Naive B cell (primary cell): Measurements from ENCODE around the gene PRKCE. TPM values are rescaled to one million over a fixed set of nuclear protein-coding genes. Genes with fewer than 3 reads are reported as not detected.

Experiments used
- ATAC-seq, 2 donors: fragments of 150-1000 bp; cut with Tn5 transposase; 2 replicates each; pipeline ENCODE4 v1.10.0; 2021; ENCODE audit warnings: low read depth in 2 of 2, mild to moderate bottlenecking in 2 of 2, moderate library complexity in 2 of 2
- DNase-seq: peaks from one replicate; pipeline ENCODE4 v3.0.0; 2022
- H3K27ac Mint-ChIP-seq, 6 donors: one replicate each; pipeline ENCODE4 v1.8.0; 2020 to 2022; ENCODE audit warnings: mild to moderate bottlenecking in 6 of 6, mixed read lengths in 6 of 6, moderate library complexity in 5 of 6, inconsistent platforms in 2 of 6
- H3K27me3 Mint-ChIP-seq, 3 donors: one replicate each; pipeline ENCODE4 v1.8.0; 2021 to 2022; ENCODE audit warnings: mixed read lengths in 3 of 3, mild to moderate bottlenecking in 1 of 3
- H3K36me3 Mint-ChIP-seq, 2 donors: one replicate each; pipeline ENCODE4 v1.8.0; 2020 to 2022; ENCODE audit warnings: mixed read lengths in 2 of 2, inconsistent platforms in 1 of 2, mild to moderate bottlenecking in 1 of 2
- H3K4me1 Mint-ChIP-seq, 3 donors: one replicate each; pipeline ENCODE4 v1.8.0; 2020 to 2022; ENCODE audit warnings: mixed read lengths in 3 of 3, inconsistent platforms in 1 of 3, mild to moderate bottlenecking in 1 of 3, moderate library complexity in 1 of 3
- H3K4me3 Mint-ChIP-seq, 8 donors: one replicate each; pipeline ENCODE4 v1.8.0; 2020 to 2022; ENCODE audit warnings: mild to moderate bottlenecking in 8 of 8, mixed read lengths in 8 of 8, moderate library complexity in 8 of 8, inconsistent platforms in 2 of 8
- H3K9me3 Mint-ChIP-seq, 7 donors: one replicate each; pipeline ENCODE4 v1.8.0; 2020 to 2022; ENCODE audit warnings: mixed read lengths in 7 of 7, mild to moderate bottlenecking in 5 of 7, inconsistent platforms in 2 of 7, moderate library complexity in 1 of 7
- polyA plus RNA-seq, 6 donors: library from polyadenylated mRNA; unstranded; fragments of 300-500 nt; fragmentation: Illumina TruSeq; gene quantifications; one replicate each; pipeline ENCODE4 v1.2.3, GENCODE V29; 2021; ENCODE audit warnings: low read depth in 6 of 6

Gene PRKCE
- polyA plus RNA-seq, 6 donors from 2014 or later = 14.8 to 33.3 (median 23.2) TPM

DNA sequence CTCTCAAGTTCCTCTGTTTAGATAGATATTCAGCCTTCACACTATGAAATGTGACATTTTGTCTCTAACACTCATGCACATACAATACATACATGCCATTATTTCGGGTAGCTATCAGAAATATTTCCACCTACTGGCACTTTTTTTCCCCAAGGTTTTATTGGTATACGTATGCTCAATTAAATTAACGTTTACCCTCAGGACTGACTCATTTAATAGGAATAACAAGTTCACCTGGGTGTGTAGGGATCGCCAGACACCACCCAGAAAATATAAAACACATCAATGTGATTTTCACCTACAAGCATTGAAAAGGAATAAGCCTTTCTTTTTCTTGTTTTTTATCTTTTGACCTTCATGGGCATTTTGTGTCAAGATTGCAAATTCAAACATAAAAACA lies 507.2 kb downstream of the PRKCE start:
- no peaks in the 10 kb centered on the region for H3K27me3 Mint-ChIP-seq
- H3K4me3 Mint-ChIP-seq = no peak overlapping the region
- no peaks in the 10 kb centered on the region for H3K9me3 Mint-ChIP-seq
- peaks cover 0 to 17% (median 9%) of the 10 kb centered on the region in 3 donors for H3K4me1 Mint-ChIP-seq
- ATAC-seq (no peak), DNase-seq (no peak)
- H3K36me3 Mint-ChIP-seq = peaks cover 27 to 58% of the 10 kb centered on the region in 2 donors
- H3K27ac Mint-ChIP-seq = no peak overlapping the region

DNA sequence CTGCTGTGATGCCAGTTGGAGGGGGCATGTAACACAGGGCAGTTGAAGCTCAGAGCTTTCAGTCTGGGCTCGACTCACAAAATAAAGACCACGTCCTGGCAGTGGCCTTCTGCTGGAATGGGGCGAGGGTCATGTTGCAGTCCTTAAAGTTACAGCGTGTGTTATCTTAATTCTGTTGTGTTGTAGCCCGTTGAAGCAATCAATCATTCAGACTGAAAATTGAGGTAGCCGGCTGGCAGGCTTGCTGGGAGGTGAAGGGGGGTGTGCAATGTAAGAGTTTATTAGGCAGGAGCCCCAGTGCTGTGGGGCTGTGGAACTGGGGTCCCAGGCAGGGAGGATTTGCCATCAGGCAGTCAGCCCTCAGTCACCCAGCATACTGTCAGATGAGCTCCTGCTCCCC lies 508.9 kb downstream of the PRKCE start:
- ATAC-seq = no peak
- DNase-seq = no peak
- H3K9me3 Mint-ChIP-seq = no peaks in the 10 kb centered on the region
- no peak overlapping the region for H3K27ac Mint-ChIP-seq
- peaks cover 0 to 16% (median 9%) of the 10 kb centered on the region in 3 donors for H3K4me1 Mint-ChIP-seq
- H3K27me3 Mint-ChIP-seq = no peaks in the 10 kb centered on the region
- peaks cover 34 to 62% of the 10 kb centered on the region in 2 donors for H3K36me3 Mint-ChIP-seq
- H3K4me3 Mint-ChIP-seq = no peak overlapping the region

DNA sequence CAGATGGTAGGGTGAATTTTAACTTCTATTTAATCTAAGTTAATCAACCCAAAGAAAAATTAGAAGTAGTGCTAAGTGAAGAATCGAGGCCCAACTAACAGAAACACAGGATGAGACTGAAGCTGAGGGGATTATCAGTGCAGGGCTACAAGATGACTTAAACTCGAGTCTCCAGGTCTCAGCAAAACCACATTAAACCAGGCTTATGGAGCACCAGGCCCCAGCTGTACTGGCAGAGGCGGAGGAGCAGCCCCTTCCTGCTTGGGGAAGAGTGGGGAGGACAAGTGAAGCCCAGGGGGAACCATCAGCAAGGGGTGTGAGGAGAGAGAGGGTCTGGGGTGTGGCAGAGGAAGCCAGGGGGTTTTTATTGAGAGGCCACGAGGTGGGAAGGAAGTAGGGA lies 509.8 kb downstream of the PRKCE start:
- Mint-ChIP-seq H3K4me3 (no peak overlapping the region), H3K27ac (peak overlapping the region in 3 of 6 donors; percentile 27 to 83 (median 28)), H3K4me1 (peaks cover 0 to 11% (median 9%) of the 10 kb centered on the region in 3 donors), H3K27me3 (no peaks in the 10 kb centered on the region), H3K36me3 (peaks cover 25 to 59% of the 10 kb centered on the region in 2 donors), H3K9me3 (no peaks in the 10 kb centered on the region)
- no peak for ATAC-seq
- no peak for DNase-seq

DNA sequence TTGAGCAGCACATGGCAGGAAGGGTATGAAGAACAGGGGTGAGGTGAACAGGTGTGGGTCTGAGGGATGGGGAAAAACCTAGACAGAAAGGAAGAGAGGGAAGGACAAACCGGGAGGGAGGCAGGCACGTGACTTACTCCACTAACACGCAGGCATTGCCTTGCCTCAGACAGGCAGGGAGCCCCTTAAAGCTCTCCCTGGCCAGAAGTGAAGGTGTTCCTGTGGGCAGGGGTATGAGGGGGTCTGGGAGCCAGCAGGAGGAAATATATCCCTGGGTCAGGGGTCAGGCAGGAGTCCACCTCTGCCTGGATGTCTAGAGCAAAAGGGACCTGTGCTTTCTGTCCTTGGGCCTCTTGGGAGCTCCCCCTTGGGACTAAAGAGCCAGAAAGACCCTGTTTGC lies 510.4 kb downstream of the PRKCE start:
- no peaks in the 10 kb centered on the region for H3K27me3 Mint-ChIP-seq
- peaks cover 25 to 53% of the 10 kb centered on the region in 2 donors for H3K36me3 Mint-ChIP-seq
- ATAC-seq (no peak), DNase-seq (no peak)
- H3K4me1 Mint-ChIP-seq = peaks cover 0 to 11% (median 9%) of the 10 kb centered on the region in 3 donors
- H3K4me3 Mint-ChIP-seq = no peak overlapping the region
- peak overlapping the region in 3 of 6 donors; percentile 28 to 90 (median 40) for H3K27ac Mint-ChIP-seq
- no peaks in the 10 kb centered on the region for H3K9me3 Mint-ChIP-seq

DNA sequence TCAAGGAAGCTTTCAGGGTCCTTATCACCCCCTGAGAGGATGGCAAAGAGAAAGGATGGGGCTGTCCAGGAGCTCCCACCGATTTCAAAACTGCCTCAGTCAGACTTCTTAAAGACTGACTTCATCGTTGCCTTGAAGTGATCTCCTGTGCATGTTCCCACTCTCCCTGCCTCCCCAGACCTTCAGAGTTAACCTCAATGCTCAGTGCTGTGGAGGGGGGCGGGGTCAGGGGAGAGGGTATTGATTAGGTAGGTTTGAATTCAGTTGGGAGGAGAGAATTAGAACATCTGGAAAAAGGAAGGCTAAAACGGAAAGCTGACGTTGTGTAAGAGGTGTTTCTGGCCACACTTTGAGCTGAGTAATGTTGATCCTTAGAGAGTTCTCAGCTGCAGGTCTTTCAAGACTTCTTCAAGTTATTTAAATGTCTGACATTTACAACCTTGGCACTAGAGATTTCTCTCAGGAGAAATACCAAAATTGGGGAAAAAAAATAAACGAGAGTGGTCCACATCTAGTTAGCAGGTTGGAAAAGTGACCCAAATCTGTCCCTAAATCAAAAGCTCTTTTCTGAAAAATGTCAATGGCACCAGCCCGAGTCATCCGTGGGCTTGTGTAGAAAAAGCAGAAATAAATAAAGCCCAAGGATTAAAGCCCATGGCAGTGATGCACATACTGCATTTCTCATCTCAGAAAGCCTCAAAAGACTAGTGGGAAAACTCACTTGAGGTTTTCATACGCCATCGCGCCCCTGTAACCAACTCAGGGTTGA lies 511.0 kb downstream of the PRKCE start:
- no peak overlapping the region for H3K4me3 Mint-ChIP-seq
- DNase-seq = no peak
- H3K36me3 Mint-ChIP-seq = peaks cover 25 to 47% of the 10 kb centered on the region in 2 donors
- H3K27ac Mint-ChIP-seq = peak overlapping the region in 1 of 6 donors; percentile 57
- no peaks in the 10 kb centered on the region for H3K9me3 Mint-ChIP-seq
- ATAC-seq = no peak
- no peaks in the 10 kb centered on the region for H3K27me3 Mint-ChIP-seq
- H3K4me1 Mint-ChIP-seq = peaks cover 0 to 9% (median 7%) of the 10 kb centered on the region in 3 donors

DNA sequence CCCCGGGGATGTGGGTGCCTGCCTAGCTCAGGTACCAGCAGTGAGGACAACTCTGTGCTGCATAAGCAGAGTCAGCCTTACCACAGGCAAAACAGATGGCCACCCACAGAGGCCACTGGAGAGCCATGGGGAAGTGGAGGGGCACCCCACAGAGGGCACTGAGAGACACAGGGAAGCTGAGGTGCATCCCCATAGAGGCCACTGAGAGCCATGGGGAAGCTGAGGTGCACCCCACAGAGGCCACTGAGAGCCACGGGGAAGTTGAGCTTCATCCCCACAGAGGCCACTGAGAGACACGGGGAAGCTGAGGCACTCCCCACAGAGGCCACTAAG lies 511.6 kb downstream of the PRKCE start:
- H3K27me3 Mint-ChIP-seq = no peaks in the 10 kb centered on the region
- no peak overlapping the region for H3K4me3 Mint-ChIP-seq
- peaks cover 27 to 43% of the 10 kb centered on the region in 2 donors for H3K36me3 Mint-ChIP-seq
- H3K27ac Mint-ChIP-seq = peak overlapping the region in 1 of 6 donors; percentile 57
- DNase-seq (no peak), ATAC-seq (no peak)
- H3K4me1 Mint-ChIP-seq = peaks cover 0 to 9% (median 7%) of the 10 kb centered on the region in 3 donors
- no peaks in the 10 kb centered on the region for H3K9me3 Mint-ChIP-seq

DNA sequence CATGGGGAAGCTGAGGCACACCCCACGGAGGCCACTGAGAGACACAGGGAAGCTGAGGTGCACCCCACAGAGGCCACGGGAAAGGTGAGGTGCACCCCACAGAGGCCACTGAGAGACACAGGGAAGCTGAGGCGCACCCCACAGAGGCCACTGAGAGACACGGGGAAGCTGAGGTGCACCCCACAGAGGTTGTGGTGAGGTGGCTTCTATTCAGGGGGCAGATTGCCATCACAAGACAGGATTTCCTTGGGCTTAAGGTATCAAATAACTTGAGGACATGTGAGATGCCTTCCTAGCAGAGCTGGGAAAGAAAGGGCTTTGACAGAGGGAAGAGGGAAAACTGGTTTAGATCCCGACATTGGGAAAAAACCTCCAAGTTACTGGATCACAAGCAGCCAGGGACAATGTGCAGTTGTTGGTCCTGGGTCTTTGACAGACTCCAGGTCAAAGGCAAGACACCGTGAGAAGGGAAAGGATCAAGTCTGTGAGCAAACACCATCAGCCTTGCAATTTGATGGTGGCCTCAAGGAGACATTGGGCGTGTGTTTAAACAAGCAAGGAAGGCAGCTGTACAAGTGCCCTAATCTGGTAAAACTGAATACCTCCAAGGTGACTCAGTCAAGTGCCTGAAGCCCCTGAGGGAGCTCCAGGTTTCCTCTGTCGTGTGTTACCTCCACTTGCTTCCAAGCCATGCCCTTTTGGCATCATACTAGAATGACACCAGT lies 512.5 kb downstream of the PRKCE start:
- peak overlapping the region in 1 of 8 donors; percentile 42 for H3K4me3 Mint-ChIP-seq
- H3K27ac Mint-ChIP-seq = no peak overlapping the region
- ATAC-seq (no peak), DNase-seq (no peak)
- H3K4me1 Mint-ChIP-seq = peaks cover 0 to 9% (median 7%) of the 10 kb centered on the region in 3 donors
- H3K36me3 Mint-ChIP-seq = peaks cover 30 to 43% of the 10 kb centered on the region in 2 donors
- no peaks in the 10 kb centered on the region for H3K27me3 Mint-ChIP-seq
- no peaks in the 10 kb centered on the region for H3K9me3 Mint-ChIP-seq

DNA sequence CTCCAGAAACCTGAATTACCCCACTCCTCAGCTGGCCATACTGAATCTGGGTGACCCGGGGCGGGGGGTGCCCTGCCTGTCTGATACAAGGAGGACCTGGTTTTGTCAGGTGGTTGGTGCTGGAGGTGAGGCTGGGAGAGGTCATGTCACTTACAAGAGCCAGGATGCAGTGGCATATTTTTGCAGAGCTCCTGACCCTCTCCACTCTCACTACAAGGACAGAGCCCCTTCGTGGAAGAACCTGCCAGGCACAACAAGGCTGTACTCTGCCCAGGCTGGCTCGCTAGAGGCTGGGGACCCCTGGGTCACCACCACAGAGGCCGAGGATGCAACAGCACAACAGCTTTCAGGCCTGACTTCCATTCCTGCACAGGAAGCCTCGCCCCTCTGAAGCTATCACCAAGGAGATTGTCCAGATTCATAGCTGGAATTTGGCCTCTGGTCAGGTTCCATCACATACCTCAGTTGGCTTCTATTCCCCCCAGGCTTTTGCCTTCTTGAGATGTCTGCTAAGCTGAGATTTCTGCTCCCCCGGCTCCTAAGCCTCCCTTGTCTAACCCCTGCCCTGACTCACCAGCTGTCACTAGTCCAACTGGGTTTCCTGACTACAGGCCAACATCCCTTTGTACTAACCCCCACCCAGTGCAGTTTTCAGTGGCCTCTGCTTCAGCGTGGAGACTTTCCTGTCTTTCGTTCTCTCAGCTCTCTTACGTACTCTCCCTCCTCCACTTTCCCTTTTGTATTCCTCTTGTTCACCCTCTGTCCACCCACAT lies 513.2 kb downstream of the PRKCE start:
- peak overlapping the region in 1 of 8 donors; percentile 42 for H3K4me3 Mint-ChIP-seq
- H3K36me3 Mint-ChIP-seq = peaks cover 30 to 36% of the 10 kb centered on the region in 2 donors
- DNase-seq (no peak), ATAC-seq (no peak)
- peak overlapping the region in 2 of 6 donors; percentile 38 to 79 for H3K27ac Mint-ChIP-seq
- no peaks in the 10 kb centered on the region for H3K9me3 Mint-ChIP-seq
- H3K4me1 Mint-ChIP-seq = peaks cover 0 to 9% (median 7%) of the 10 kb centered on the region in 3 donors
- no peaks in the 10 kb centered on the region for H3K27me3 Mint-ChIP-seq

DNA sequence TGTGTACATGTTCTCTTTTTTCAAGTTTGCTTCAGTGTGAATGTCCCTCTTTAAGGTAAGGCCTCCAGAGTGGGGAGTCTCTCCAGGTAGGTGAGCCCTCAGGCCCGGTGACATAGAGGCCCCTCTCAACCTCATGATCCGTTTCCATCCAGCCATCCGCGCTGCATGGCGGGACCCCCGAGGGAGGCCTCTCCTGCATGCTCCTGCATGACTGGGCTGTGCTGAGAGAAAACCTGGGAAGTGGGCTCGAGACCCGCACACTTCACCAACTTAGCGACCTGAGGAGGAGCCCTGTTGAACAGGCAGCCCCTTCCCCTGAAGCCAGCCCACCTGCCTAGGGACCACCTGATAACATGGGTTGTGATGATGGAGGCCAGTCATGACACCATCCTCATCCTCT lies 514.4 kb downstream of the PRKCE start:
- H3K27ac Mint-ChIP-seq = no peak overlapping the region
- peaks cover 0 to 9% (median 7%) of the 10 kb centered on the region in 3 donors for H3K4me1 Mint-ChIP-seq
- DNase-seq (no peak), ATAC-seq (no peak)
- no peak overlapping the region for H3K4me3 Mint-ChIP-seq
- H3K9me3 Mint-ChIP-seq = no peaks in the 10 kb centered on the region
- no peaks in the 10 kb centered on the region for H3K27me3 Mint-ChIP-seq
- peaks cover 28 to 33% of the 10 kb centered on the region in 2 donors for H3K36me3 Mint-ChIP-seq

DNA sequence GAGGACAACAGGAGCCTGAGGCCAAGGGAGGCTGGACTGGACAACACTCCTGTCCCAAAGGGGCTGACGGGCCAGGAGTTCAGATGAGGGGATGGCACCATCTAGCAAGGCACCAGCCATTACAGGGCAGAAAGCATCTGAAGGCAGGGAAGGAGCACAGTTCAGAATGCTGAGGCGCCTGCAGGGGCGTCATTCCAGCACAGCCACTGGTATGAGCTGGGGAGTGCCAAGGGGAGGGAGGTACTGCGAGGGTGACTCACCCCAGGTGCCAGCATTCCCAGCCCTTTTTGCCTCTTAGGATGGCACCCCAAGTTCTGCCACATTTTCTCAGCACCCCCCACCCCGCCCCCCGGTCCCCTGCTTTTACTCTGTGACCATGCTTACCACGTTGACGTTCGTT lies 515.9 kb downstream of the PRKCE start:
- H3K9me3 Mint-ChIP-seq = no peaks in the 10 kb centered on the region
- DNase-seq = no peak
- H3K4me3 Mint-ChIP-seq = no peak overlapping the region
- no peak for ATAC-seq
- no peak overlapping the region for H3K27ac Mint-ChIP-seq
- H3K27me3 Mint-ChIP-seq = no peaks in the 10 kb centered on the region
- H3K36me3 Mint-ChIP-seq = peaks cover 18 to 20% of the 10 kb centered on the region in 2 donors
- H3K4me1 Mint-ChIP-seq = no peaks in the 10 kb centered on the region

DNA sequence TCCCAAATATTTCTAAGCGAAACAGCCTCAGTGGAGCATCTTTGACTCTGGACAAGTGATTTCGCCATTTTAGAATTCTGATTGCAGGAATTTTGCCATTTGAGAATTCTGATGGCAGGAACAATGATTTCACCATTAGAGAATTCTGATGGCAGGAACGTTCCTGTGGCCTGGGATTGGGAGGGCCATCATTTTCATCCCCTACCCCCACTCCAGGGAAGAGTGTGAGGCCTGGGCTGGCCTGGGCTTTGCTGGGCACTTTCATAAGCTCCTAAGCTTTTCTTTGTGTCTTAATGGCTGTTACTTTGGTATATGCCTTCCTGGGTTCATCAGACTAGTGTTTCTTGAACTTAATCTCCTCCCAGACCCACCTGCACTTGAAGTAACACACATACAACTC lies 516.4 kb downstream of the PRKCE start:
- peak overlapping the region in 1 of 8 donors; percentile 47 for H3K4me3 Mint-ChIP-seq
- no peak for ATAC-seq
- DNase-seq = no peak
- H3K9me3 Mint-ChIP-seq = no peaks in the 10 kb centered on the region
- no peaks in the 10 kb centered on the region for H3K4me1 Mint-ChIP-seq
- peak overlapping the region in 1 of 6 donors; percentile 68 for H3K27ac Mint-ChIP-seq
- peaks cover 14 to 15% of the 10 kb centered on the region in 2 donors for H3K36me3 Mint-ChIP-seq
- H3K27me3 Mint-ChIP-seq = no peaks in the 10 kb centered on the region

DNA sequence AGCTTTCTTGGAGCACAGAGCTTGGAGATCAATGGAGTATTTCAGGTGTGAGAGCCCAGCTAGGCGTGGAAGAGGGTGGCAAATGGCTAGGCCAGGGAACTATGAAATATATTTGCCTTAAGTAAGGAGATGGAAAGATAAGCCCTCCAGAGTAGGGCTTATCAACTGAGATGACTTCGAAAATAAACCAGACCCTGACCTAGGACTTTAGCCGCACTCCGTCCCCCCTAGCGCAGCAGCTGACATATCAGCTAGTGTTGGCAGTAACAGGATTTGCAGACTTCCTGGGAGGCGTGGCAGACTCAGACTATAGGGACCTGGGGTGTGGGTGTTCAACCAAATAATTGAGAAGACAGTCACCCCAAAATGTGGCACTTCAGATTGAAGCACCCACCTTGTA lies 518.0 kb downstream of the PRKCE start:
- peaks cover 10 to 14% of the 10 kb centered on the region in 2 donors for H3K36me3 Mint-ChIP-seq
- no peak overlapping the region for H3K4me3 Mint-ChIP-seq
- ATAC-seq = no peak
- no peaks in the 10 kb centered on the region for H3K9me3 Mint-ChIP-seq
- H3K4me1 Mint-ChIP-seq = no peaks in the 10 kb centered on the region
- no peak for DNase-seq
- no peaks in the 10 kb centered on the region for H3K27me3 Mint-ChIP-seq
- no peak overlapping the region for H3K27ac Mint-ChIP-seq

DNA sequence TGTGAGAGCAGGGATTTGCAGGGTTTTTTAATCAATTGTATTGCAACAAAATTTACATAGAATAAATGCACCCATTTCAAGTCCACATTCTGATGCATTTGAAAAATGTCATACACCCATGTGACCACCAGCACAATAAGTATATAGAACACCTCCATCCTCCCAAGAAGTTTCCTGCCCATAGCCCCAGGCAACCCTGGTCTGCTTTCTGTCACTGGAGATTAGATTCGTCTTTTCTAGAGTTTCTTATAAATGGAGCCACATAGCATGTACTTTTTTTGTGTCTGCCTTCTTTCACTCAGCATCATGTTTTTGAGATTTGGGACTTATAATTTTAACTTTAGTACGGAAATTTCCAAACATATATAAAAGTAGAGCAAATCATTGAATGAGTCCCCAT lies 518.6 kb downstream of the PRKCE start:
- DNase-seq (no peak), ATAC-seq (no peak)
- Mint-ChIP-seq H3K4me3 (no peak overlapping the region), H3K9me3 (no peaks in the 10 kb centered on the region), H3K36me3 (peaks cover 10 to 11% of the 10 kb centered on the region in 2 donors), H3K4me1 (no peaks in the 10 kb centered on the region), H3K27ac (no peak overlapping the region), H3K27me3 (no peaks in the 10 kb centered on the region)
